Right kidney (tissue), 1 donor: ENCODE results near the gene PGAP2.
A peak's percentile ranks its signal among the peaks of the same experiment; 100 is the strongest.

Experiments
- DNase-seq: peaks from one replicate; pipeline ENCODE4 v3.0.0-alpha.2; 2016

Gene PGAP2

DNA sequence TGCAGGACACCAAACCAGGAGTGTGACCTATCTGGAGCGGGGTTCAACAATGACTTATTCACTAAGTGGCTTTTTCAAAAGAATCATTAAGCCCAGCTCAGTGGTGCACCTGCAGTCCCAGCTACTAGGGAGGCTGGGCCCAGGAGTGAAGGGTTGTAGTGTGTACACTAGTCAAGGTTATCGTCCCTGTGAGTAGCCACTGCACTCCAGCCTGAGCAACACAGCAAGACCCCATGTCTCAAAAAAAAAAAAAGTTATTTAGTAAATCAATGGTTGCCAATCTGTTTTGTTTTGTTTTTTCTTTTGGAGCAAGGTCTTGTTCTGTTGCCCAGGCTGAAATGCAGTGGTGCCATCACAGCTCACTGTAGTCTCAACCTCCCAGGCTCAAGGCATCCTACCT, 24.5 kb downstream of the PGAP2 start:
- DNase-seq = no peak

GRCh38 chr11:3833449-3833848, 25.1 kb downstream of the PGAP2 start:
- DNase-seq = no peak

GRCh38 chr11:3834349-3834663, 25.9 kb downstream of the PGAP2 start:
- no peak for DNase-seq

- no peak for DNase-seq
Observed at GRCh38 chr11:3834664-3835461, 26.5 kb downstream of the PGAP2 start.

DNA sequence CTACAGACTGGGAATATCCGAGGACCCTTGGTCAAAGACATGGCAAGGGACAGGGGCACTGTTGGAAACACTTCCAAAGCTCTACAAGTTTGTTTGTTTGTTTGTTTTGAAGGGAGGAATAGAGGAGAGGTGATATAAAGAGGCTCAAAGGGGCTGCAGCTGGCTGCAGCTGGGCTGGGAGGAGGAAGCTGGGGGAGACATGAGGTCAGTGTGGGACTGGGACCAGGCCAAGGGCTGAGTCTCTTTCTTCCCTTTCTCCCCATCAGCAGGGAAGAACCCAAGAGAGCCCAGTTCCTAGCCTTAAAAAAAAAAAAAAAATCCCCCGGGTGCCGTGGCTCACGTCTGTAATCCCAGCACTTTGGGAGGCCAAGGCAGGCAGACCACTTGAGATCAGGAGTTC, 27.4 kb downstream of the PGAP2 start:
- no peak for DNase-seq

DNA sequence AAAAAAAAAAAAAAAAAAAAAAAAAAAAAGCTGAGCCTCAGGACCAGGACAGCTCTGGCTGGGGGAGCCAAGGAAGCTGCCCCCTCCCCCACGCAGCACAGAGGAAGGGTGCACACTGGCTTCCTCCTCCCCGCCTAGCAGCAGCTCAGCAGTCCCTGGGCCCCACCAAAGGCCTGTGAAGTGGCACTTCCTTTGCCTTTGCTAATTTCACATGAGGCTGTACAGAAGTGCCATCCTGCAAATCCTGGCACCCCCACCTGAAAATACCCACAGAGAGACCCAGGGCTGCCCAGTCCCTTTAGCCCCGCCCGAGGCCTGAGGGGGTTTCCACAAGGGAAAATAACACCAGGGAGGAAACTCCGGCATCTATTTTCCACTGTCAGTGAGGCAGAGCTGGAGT, 28.5 kb downstream of the PGAP2 start:
- DNase-seq = no peak

DNA sequence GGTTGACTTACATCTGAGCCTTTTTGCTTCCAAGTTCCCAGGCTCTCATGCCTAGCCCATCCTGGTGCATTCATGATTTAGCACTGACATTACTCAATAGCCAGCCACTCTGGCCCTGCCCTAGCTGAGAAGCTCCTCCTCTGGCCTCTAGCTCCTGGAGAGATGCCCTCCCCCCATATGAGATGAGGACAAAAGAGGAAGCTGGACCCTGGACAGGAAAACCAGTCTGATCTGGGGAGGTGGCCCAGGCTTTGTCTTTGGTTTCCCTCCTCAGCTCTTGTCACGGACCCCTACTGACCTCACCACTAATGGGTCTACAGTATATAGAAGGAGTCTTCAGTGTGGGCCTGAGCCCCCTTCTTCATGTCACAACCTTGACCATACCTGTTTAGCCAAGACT, 29.4 kb downstream of the PGAP2 start:
- no peak for DNase-seq

DNA sequence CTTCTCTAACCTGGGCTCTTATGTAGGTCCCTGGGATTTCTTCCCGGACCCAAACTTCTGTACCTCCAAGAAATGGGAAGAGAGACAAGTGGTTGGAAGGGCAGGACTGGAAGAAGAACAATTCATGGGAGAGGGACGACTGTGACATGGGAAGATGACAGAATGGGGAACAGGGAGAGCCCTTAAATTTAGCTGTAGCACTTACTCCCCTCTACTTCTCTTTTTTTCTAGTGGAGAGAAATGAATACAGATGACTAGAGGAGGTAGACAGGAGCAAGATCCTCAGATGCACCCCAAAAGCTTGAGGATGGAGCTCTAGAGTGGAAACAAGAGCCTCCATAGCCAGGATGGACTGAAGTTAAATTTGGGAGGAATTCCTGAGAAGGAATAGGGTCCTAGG, 30.1 kb downstream of the PGAP2 start:
- DNase-seq = no peak

- DNase-seq = peak; percentile 88
Observed at GRCh38 chr11:3840004-3840869, 31.9 kb downstream of the PGAP2 start.

- no peak for DNase-seq
Observed at GRCh38 chr11:3840870-3841425, 32.6 kb downstream of the PGAP2 start, which contains the start of gene RHOG. Gene RHOG, minus strand, starts transcription at chr11:3840959. Its CDS starts 12,821 bp downstream, at chr11:3828138.

DNA sequence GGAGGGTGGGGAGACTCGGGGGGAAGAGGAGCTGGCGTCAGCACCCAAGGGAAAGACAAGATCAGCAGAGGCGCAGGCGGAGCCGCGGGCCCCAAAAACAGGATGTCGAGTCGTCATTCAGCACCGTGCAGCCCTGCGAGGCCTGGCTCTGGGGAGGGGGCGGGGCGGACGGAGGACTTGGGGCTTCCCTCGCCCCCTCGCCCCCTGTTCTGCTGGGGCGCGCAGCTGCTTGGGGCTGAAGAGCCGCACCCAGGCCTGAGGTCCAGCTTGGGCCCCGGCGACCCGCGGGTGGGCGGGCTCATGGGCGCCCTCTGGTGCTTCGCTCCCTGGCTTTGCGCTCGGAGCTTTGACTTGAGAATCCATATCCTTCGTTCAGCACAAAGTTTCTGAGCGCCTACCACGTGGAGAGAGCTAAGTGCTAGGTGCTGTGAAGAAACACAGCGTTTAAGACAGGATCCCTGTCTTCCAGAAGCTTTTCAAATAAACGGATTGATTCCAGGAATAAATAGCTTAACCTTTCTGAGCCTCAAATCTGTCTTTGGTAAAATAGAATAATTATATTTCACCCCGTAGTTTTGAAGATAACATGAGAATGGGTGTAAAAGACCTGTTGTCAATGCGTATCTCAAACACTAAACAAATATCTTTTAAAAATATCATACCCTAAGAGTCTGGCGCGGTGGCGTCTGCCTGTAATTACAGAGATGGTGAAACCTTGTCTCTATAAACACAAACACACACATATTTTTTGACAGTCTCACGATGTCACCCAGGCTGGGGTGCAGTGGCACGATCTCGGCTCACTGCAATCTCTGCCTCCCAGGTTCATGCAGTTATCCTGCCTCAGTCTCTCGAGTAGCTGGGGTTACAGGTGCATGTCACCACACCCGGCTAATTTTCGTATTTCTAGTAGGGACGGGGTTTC, 33.3 kb downstream of the PGAP2 start:
- DNase-seq = peak; percentile 89

DNA sequence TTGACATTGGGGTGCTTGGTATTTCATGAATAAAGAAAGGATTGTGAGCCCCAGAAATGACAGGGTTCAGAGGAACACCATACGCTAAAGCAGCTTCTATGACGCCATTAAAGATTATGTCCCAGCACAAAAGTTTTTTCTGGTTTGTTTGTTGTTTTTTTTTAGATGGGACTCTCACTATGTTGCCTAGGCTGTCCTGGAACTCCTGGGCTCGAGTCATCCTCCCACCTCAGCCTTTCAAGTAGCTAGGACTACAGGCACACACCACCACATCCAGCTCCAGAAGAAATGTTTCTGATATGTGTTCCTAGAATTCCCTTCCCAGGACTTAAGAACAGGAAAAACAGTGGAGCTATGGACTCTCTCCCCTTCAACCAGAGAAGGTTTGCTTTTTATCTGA, 35.0 kb downstream of the PGAP2 start:
- DNase-seq = no peak

GRCh38 chr11:3845246-3845645, 36.9 kb downstream of the PGAP2 start:
- no peak for DNase-seq

GRCh38 chr11:3845670-3846069, 37.3 kb downstream of the PGAP2 start:
- DNase-seq = no peak

GRCh38 chr11:3849297-3849874, 41.0 kb downstream of the PGAP2 start:
- DNase-seq = no peak

GRCh38 chr11:3853545-3853842, 45.1 kb downstream of the PGAP2 start:
- no peak for DNase-seq

- DNase-seq = no peak
Observed at GRCh38 chr11:3853899-3854659, 45.7 kb downstream of the PGAP2 start.

DNA sequence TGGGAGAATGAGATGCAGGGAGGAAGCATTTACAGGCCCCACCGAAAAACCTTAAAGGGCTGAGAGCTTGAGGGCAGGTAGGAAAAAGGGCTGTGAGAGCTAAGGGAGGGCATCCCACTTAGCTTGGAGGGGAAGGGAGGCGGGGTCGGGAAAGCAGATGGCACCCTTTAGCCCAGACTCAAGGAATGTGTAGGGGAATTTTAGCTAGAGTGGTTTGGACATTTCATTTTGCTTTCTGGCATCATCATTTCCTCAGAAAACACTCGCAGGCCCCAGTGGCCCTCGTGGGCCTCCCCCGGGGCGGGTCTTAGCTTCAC, 46.3 kb downstream of the PGAP2 start:
- no peak for DNase-seq

GRCh38 chr11:3854977-3855807, 46.8 kb downstream of the PGAP2 start, which contains the start of gene STIM1:
Gene STIM1, plus strand, starts transcription at chr11:3855664. Its CDS starts 607 bp downstream, at chr11:3856271.
- peak; percentile 99 for DNase-seq

GRCh38 chr11:3855808-3856491, 47.6 kb downstream of the PGAP2 start:
- peak; percentile 81 for DNase-seq
